Measurements from ENCODE around the gene PPM1H. TPM values are rescaled to one million over a fixed set of nuclear protein-coding genes. Genes with fewer than 3 reads are reported as not detected.

Gene PPM1H
- total RNA-seq, 1 donor from 2014 or later, result 15.7 TPM

DNA sequence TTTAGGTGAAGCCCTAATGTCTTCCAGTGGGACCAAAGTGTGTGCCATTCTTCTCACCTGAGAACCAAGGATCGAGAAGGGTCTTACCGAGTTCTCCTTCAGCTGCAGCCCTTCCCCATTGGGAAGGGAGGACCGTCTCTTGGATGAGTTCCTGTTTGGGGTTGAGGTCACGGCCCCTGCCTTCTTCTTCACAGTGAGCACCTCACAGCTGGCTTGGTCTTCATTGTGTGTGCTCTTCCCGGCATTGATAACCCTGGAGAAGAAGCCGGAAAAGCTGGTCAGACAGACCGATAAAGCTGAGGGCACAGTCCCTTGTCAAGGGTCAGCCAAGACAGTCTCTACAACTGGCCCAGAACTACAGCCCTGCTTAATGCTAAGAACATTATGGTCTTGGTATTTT is 102.9 kb downstream of the PPM1H start:
- Mint-ChIP-seq H3K27ac (no peak overlapping the region), H3K27me3 (ENCODE audit: low read depth) (no peaks in the 10 kb centered on the region), H3K36me3 (peaks cover 2% of the 10 kb centered on the region), H3K9me3 (no peaks in the 10 kb centered on the region), H3K4me1 (peaks cover 17% of the 10 kb centered on the region), H3K4me3 (no peak overlapping the region)
- TF ChIP-seq, protein P1, sequence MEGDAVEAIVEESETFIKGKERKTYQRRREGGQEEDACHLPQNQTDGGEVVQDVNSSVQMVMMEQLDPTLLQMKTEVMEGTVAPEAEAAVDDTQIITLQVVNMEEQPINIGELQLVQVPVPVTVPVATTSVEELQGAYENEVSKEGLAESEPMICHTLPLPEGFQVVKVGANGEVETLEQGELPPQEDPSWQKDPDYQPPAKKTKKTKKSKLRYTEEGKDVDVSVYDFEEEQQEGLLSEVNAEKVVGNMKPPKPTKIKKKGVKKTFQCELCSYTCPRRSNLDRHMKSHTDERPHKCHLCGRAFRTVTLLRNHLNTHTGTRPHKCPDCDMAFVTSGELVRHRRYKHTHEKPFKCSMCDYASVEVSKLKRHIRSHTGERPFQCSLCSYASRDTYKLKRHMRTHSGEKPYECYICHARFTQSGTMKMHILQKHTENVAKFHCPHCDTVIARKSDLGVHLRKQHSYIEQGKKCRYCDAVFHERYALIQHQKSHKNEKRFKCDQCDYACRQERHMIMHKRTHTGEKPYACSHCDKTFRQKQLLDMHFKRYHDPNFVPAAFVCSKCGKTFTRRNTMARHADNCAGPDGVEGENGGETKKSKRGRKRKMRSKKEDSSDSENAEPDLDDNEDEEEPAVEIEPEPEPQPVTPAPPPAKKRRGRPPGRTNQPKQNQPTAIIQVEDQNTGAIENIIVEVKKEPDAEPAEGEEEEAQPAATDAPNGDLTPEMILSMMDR (IDR thresholded peaks at IDR 0.05; ENCODE audit: unreplicated experiment), result no peak
- no peak for DNase-seq (ENCODE audit: low spot score in 2 of 2, unreplicated experiment in 2 of 2)

DNA sequence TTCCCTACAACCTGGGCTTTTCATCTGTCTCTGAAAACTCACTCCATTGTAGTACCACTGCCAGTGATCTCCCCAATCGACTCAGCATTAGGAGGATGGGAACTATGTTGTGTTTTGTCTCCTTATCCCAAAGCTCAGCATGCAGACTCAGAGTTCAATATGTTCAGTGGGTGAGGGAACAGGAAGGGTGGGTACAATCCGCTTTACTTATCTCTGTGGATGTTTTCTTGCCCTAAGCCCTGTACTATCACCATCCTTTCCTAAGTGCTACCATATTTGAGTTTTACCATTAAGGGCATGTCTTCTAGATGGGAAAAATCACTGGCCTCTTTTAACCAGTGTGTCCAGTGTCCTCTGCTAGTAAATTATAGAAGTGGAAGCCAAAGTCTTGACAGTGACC is 107.1 kb downstream of the PPM1H start:
- Mint-ChIP-seq H3K4me3 (no peak overlapping the region), H3K36me3 (peaks cover 6% of the 10 kb centered on the region), H3K27ac (no peak overlapping the region), H3K4me1 (peaks cover 6% of the 10 kb centered on the region), H3K9me3 (no peaks in the 10 kb centered on the region), H3K27me3 (ENCODE audit: low read depth) (no peaks in the 10 kb centered on the region)
- no peak for DNase-seq (ENCODE audit: low spot score in 2 of 2, unreplicated experiment in 2 of 2)
- TF ChIP-seq, protein P1 (IDR thresholded peaks at IDR 0.05; ENCODE audit: unreplicated experiment), result no peak

DNA sequence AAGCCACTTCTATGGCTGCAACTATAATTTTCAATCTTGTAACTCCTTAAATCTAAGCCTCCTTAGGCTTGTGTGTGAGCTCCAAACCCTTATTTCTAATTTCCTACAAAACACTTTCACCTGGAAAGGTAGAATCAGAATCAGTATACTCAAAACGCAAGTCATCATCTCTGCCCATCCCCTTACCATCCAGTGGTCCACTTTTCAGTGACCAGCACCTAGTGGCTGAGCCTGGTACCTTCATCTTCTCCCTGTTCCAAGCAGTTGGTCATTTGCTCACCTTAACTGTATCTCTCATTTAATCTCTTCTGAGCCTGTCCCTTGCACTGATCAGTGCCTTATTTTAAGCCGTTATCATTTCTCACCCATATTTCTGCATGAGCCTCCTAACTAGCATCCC is 107.9 kb downstream of the PPM1H start:
- no peaks in the 10 kb centered on the region for H3K27me3 Mint-ChIP-seq (ENCODE audit: low read depth)
- H3K4me1 Mint-ChIP-seq, result no peaks in the 10 kb centered on the region
- H3K36me3 Mint-ChIP-seq, result peaks cover 6% of the 10 kb centered on the region
- H3K27ac Mint-ChIP-seq, result no peak overlapping the region
- TF ChIP-seq, protein P1 (IDR thresholded peaks at IDR 0.05; ENCODE audit: unreplicated experiment), result no peak
- no peak for DNase-seq (ENCODE audit: low spot score in 2 of 2, unreplicated experiment in 2 of 2)
- H3K4me3 Mint-ChIP-seq, result no peak overlapping the region
- peaks cover 6% of the 10 kb centered on the region for H3K9me3 Mint-ChIP-seq

DNA sequence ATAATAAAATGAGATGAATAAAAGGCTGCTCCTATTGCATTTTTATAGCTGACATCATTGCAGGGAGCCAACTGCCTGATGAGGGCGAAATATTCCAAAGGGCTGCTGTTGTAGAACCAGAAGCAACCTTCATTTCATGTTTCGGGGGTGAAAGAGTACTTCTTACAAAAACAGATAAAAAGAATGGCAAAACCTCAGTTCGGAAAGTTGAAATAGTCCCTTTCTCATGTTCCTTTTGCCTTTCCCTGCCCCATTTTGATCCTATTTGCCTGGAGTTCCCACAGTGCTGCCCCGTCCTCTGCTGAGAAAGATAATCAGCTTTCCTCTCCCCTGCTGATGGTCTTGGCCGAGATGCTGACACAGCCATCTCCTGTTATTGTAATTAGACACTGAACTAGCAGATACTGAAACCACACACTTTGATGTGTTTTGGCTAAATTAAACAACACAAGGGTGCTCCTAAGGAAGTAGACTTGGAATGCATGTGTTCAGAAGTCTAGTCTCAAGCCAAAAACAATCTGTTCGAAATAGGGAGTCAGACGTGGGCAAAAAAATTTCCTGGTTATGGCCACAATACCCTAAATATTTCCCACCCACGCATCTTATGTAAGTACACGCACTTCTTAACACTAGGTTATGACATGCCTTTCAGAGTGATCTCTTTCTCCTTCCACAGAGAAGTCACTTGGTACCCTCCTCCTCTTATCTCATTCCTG is 117.2 kb downstream of the PPM1H start:
- H3K4me1 Mint-ChIP-seq, result peaks cover 6% of the 10 kb centered on the region
- no peaks in the 10 kb centered on the region for H3K27me3 Mint-ChIP-seq (ENCODE audit: low read depth)
- DNase-seq (ENCODE audit: low spot score in 2 of 2, unreplicated experiment in 2 of 2), result no peak
- TF ChIP-seq, protein P1 (IDR thresholded peaks at IDR 0.05; ENCODE audit: unreplicated experiment), result no peak
- H3K36me3 Mint-ChIP-seq, result no peaks in the 10 kb centered on the region
- H3K9me3 Mint-ChIP-seq, result peaks cover 5% of the 10 kb centered on the region
- H3K27ac Mint-ChIP-seq, result no peak overlapping the region
- no peak overlapping the region for H3K4me3 Mint-ChIP-seq

DNA sequence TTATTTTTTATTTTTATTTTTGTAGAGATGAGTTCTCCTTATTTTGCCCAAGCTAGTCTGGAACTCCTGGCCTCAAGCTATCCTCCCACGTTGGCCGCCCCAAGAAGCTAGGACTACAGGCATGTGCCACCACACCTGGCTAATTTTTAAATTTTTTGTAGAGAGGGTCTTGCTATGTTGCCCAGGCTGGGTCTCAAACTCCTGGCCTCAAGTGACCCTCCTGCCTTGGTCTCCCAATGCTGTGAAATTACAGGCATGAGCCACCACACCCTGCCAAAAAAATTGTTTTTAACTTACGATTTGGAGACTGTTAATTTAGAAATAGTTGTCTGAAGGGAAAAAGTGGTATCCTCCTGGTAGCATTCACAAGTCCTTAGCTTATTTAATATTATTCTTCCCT is 120.7 kb downstream of the PPM1H start:
- TF ChIP-seq, protein P1 (IDR thresholded peaks at IDR 0.05; ENCODE audit: unreplicated experiment), result no peak
- no peaks in the 10 kb centered on the region for H3K9me3 Mint-ChIP-seq
- H3K36me3 Mint-ChIP-seq, result no peaks in the 10 kb centered on the region
- no peak for DNase-seq (ENCODE audit: low spot score in 2 of 2, unreplicated experiment in 2 of 2)
- H3K4me1 Mint-ChIP-seq, result peaks cover 6% of the 10 kb centered on the region
- no peaks in the 10 kb centered on the region for H3K27me3 Mint-ChIP-seq (ENCODE audit: low read depth)
- H3K4me3 Mint-ChIP-seq, result no peak overlapping the region
- H3K27ac Mint-ChIP-seq, result no peak overlapping the region
